Lung (tissue), 12 donors: Measurements from ENCODE around the gene CORO6. TPM values are rescaled to one million over a fixed set of nuclear protein-coding genes. Genes with fewer than 3 reads are reported as not detected.

Experiments
- ATAC-seq: fragments of 200-7000 bp; cut with Tn5 transposase; one replicate; pipeline ENCODE4 v1.9.1; 2020; ENCODE audit warnings: moderate number of reproducible peaks; ENCODE audit not compliant: insufficient read depth, low FRiP score
- DNase-seq, 3 donors: peaks; one replicate each; pipeline ENCODE4 v3.0.0-alpha.2; 2013 to 2017
- H3K27ac ChIP-seq, 2 donors: one replicate each; pipeline ENCODE4 v1.5.1; 2013; ENCODE audit warnings: mild to moderate bottlenecking in 2 of 2, moderate library complexity in 2 of 2, control low read depth in 1 of 2, inconsistent platforms in 1 of 2, low read depth in 1 of 2, low read length in 1 of 2
- H3K27me3 ChIP-seq, 3 donors: one replicate each; pipeline ENCODE4 v1.5.1; 2013; ENCODE audit warnings: low read length in 2 of 3; ENCODE audit not compliant: control insufficient read depth in 3 of 3, insufficient read depth in 3 of 3
- H3K36me3 ChIP-seq, 4 donors: one replicate each; pipeline ENCODE4 v1.5.1; 2013; ENCODE audit warnings: low read length in 4 of 4, mild to moderate bottlenecking in 1 of 4, moderate library complexity in 1 of 4; ENCODE audit not compliant: control insufficient read depth in 4 of 4, insufficient read depth in 4 of 4
- H3K4me1 ChIP-seq, 5 donors: one replicate each; pipeline ENCODE4 v1.5.1; 2013; ENCODE audit warnings: low read length in 5 of 5, mild to moderate bottlenecking in 2 of 5, moderate library complexity in 1 of 5; ENCODE audit not compliant: control insufficient read depth in 5 of 5, insufficient read depth in 5 of 5
- H3K4me3 ChIP-seq: one replicate; pipeline ENCODE4 v1.5.1; 2013; ENCODE audit warnings: mild to moderate bottlenecking, control low read depth, moderate library complexity
- H3K9ac ChIP-seq, 2 donors: one replicate each; pipeline ENCODE4 v1.5.1; 2013; ENCODE audit warnings: low read length in 2 of 2, control low read depth in 1 of 2; ENCODE audit not compliant: insufficient read depth in 1 of 2
- H3K9me3 ChIP-seq, 4 donors: one replicate each; pipeline ENCODE4 v1.5.1; 2013; ENCODE audit warnings: low read length in 3 of 4, mild to moderate bottlenecking in 1 of 4, moderate library complexity in 1 of 4; ENCODE audit not compliant: control insufficient read depth in 4 of 4, insufficient read depth in 3 of 4
- WGBS, 2 donors: extraction: QIAGEN DNeasy Blood & Tissue Kit; methylation state at CpG; one replicate each; pipeline ENCODE4 v1.1.7; 2013; 5-methylcytosine and 5-hydroxymethylcytosine counted together
- polyA plus RNA-seq, 2 donors: library from polyadenylated mRNA; stranded (reverse); fragments of 200-250 nt; gene quantifications; one replicate each; pipeline ENCODE4 v1.2.1, GENCODE V29; 2013
- total RNA-seq, 2 donors: library from RNA; depleted of rRNA in 1 of 2; stranded (reverse); fragments of >200 nt in 1 of 2; gene quantifications; one replicate each; pipeline ENCODE4 v1.2.1, GENCODE V29; 2014 to 2021
- TF ChIP-seq, protein P1 (sequence below): IDR thresholded peaks from 2 replicates; pipeline ENCODE4 v1.5.1; 2012; ENCODE audit warnings: mild to moderate bottlenecking; ENCODE audit errors: control extremely low read depth, extremely low read depth
- donor health status: control.
- donor health status: control.
- donor health status: Bipolar disorder and iron deficiency.
- donor health status: healthy.
- donor health status: DM: yes; HTN: yes; CAD: no.

Gene CORO6
- total and polyA plus RNA-seq, 4 donors: 1.7 to 14.4 (median 5.9) TPM

DNA sequence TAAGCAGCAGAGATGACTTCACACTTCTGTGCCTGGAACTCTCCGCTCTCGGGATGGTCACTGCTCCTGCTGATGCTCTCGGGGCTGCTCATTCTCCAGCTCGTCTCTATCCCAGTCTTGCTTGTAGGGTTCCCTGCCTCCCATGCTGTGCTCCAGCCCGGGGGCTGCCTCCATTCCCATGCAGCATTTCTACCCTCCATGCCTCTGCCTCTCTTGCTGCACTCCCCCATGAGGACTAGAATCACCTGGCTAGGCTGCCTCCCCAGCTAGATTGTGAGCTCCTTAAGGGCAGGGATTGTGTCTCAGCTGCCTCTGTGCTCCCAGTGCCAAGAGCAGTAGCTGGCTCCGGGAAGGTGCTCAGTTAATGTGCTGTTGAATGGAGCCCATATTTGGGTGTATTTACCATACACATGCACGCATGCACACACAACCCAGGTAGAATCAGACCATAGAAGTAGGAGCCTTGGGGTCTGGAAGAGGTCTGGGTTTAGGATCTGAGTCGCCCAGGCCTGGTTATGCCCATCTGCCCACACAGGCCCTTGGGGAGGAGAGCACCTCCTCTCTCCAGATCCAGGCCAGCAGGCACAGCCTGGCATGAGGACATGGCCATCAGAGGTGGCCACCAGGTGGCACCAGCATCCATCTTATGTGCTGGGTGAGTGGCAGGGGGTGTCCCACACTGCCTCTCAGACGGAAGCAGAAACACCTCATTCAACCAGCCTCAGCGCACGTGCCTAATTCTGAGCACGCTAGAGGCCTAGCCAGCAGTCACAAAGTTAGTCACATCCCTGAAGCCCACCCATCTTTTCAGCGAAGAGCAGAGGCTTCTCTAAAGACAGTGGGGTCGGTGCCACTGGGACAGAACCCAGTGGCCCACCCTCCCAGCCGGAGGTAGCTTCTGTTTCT is 42.6 kb downstream of the CORO6 start:
- 64 to 68% methylated on average over 15 of the region's 15 CpGs for WGBS, 2 donors
- H3K4me1 ChIP-seq: peaks cover 0 to 19% (median 5%) of the 10 kb centered on the region in 5 donors
- no peak overlapping the region for H3K27ac ChIP-seq
- H3K4me3 ChIP-seq: no peak overlapping the region
- peaks cover 0 to 3% (median 0%) of the 10 kb centered on the region in 4 donors for H3K9me3 ChIP-seq
- no peaks in the 10 kb centered on the region for H3K27me3 ChIP-seq
- ATAC-seq (peak; percentile 86), DNase-seq (peak; percentile 74 to 83 (median 79))
- TF ChIP-seq, protein P1, sequence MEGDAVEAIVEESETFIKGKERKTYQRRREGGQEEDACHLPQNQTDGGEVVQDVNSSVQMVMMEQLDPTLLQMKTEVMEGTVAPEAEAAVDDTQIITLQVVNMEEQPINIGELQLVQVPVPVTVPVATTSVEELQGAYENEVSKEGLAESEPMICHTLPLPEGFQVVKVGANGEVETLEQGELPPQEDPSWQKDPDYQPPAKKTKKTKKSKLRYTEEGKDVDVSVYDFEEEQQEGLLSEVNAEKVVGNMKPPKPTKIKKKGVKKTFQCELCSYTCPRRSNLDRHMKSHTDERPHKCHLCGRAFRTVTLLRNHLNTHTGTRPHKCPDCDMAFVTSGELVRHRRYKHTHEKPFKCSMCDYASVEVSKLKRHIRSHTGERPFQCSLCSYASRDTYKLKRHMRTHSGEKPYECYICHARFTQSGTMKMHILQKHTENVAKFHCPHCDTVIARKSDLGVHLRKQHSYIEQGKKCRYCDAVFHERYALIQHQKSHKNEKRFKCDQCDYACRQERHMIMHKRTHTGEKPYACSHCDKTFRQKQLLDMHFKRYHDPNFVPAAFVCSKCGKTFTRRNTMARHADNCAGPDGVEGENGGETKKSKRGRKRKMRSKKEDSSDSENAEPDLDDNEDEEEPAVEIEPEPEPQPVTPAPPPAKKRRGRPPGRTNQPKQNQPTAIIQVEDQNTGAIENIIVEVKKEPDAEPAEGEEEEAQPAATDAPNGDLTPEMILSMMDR: peak; percentile 95
- no peak overlapping the region for H3K9ac ChIP-seq
- peaks cover under 1 to 59% (median 24%) of the 10 kb centered on the region in 4 donors for H3K36me3 ChIP-seq

DNA sequence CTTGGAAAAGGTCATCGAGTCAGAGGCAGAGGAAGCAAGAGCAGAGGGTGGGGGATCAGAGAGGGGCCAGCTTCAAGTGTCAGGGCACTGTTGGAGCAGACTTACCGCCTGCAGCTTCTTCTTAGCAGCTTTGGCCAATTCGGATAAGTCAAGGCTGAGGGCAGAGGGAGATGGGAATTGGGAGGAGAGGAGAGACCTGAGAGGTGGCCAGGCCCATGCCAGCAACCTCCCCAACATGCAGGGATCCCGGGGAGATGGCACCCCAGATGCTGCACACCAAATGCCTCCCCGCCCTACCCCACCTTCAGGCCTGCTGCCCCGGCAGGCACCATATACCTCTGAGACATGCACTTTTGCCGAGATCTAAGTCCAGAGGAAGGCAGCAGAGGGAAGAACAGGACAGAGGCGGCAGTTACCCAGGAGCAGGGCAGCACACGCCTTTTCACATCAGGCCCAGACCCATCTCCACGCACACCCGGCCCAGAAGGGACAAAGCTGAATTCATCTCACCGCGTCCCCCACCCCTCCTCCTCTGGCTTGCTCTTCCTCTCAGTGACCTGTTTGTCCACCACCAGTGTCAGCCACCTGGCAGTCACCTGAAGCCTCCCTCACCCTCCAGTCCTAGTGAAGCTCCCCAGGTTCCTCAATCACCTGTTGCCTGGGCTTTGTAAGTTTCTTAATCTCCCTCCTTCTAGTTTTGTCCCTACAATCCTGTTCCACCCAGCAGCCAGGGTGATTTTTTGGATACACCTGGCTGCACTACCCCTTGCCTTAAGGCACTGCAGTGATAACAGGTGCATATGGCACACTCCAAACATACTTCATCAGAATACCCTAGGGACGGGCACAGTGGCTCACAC is 43.9 kb downstream of the CORO6 start:
- Histone ChIP-seq H3K4me1 (peaks cover 0 to 9% (median 0%) of the 10 kb centered on the region in 5 donors), H3K4me3 (no peak overlapping the region), H3K27me3 (no peaks in the 10 kb centered on the region), H3K36me3 (peaks cover 3 to 70% (median 29%) of the 10 kb centered on the region in 4 donors), H3K9me3 (peaks cover 0 to 3% (median 0%) of the 10 kb centered on the region in 4 donors), H3K27ac (no peak overlapping the region), H3K9ac (no peak overlapping the region)
- TF ChIP-seq, protein P1: no peak
- ATAC-seq: no peak
- DNase-seq: no peak
- 96 to 97% methylated on average over 14 of the region's 14 CpGs for WGBS, 2 donors

DNA sequence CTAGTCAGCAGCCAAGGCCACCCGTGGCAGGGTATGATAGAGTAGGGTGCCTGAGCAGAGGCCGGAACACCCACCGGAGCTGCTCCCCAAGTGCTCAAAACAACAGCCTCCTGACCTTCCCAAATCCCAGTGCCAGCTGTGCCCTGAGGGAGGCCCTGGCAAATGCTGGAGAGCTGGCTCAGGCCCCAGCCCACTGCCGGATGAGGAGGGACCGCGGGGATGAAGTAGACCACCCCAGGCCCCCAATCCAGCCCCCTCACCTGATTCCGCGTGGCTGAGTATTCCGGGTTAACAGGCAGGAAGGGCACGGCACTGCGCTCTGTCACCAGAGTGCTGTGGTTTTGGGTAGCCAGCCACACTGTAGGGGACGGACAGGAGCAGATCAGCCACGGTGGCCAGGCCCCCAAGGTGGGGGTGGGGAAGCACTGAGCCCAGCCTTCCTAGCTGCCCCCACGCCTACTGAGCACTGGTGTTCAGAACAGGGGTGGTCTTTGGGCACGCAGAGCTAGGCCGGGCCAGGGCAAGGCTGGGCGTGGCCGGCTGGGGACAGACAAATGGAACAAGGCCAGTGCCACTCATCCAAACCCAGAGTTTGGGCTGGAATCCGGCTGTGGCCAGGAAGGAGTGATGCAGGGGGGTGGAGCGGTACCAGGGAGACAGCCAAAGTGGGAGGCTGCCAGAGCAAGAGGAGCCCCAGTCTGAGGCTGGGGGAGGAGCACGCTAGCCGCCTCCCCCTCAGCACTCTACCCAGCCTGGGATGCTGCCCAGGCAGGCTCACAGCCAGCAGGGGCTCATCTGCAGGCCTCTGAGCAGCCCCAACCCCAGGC is 45.1 kb downstream of the CORO6 start:
- Histone ChIP-seq H3K9me3 (no peaks in the 10 kb centered on the region), H3K27me3 (no peaks in the 10 kb centered on the region), H3K4me1 (peaks cover 0 to 14% (median 0%) of the 10 kb centered on the region in 5 donors), H3K27ac (no peak overlapping the region), H3K9ac (no peak overlapping the region), H3K4me3 (no peak overlapping the region), H3K36me3 (peaks cover 3 to 70% (median 25%) of the 10 kb centered on the region in 4 donors)
- TF ChIP-seq, protein P1: no peak
- DNase-seq (peak in 2 of 3 donors; percentile 56 to 67), ATAC-seq (no peak)
- 83 to 84% methylated on average over 20 to 22 of the region's 22 CpGs for WGBS, 2 donors
